ENCODE measurements around the gene ZKSCAN3.
"Not testable (repeated sequence)": the region's sequence is repeated elsewhere in the genome, so short reads cannot be mapped to it uniquely, and the experiment has no call there.

The ZKSCAN3 gene

DNA sequence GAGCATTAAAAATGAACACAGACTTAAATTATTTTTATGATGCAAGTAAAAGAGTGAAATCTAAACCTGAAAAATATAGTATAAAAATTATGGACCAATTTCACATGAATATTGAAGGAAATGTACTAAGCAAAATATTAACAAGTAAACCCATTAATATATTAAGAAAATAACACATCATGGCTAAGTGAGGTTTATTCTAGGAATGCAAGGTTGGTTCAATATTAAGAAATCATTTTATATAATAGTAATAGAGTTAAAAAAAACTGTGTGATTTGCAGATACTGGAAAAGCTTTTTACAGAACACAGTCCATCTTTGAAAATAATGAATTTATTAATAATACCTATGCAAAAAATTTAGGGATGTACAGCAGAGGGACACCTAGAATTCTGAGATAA, 28.9 kb downstream of the ZKSCAN3 start:
- no peak for DNase-seq

DNA sequence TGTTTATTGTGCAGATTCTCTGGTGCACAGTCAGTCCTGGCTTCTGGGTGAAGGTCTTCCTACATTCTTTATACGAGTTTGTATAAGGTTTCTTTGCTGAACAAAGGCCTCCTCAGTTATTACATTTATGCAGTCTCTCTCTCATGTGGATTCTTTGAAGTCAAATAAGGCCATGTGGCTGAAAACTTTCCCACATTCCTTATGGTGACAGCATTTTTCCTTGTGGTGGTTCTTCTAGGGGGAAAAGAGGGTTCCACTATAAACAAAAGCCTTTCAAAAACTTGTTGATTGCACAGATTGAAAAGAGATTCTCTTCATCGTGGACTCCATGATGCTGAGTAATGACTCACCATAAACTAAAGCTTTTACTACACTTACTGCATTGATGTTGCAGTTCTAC, 30.6 kb downstream of the ZKSCAN3 start:
- no peak for DNase-seq

DNA sequence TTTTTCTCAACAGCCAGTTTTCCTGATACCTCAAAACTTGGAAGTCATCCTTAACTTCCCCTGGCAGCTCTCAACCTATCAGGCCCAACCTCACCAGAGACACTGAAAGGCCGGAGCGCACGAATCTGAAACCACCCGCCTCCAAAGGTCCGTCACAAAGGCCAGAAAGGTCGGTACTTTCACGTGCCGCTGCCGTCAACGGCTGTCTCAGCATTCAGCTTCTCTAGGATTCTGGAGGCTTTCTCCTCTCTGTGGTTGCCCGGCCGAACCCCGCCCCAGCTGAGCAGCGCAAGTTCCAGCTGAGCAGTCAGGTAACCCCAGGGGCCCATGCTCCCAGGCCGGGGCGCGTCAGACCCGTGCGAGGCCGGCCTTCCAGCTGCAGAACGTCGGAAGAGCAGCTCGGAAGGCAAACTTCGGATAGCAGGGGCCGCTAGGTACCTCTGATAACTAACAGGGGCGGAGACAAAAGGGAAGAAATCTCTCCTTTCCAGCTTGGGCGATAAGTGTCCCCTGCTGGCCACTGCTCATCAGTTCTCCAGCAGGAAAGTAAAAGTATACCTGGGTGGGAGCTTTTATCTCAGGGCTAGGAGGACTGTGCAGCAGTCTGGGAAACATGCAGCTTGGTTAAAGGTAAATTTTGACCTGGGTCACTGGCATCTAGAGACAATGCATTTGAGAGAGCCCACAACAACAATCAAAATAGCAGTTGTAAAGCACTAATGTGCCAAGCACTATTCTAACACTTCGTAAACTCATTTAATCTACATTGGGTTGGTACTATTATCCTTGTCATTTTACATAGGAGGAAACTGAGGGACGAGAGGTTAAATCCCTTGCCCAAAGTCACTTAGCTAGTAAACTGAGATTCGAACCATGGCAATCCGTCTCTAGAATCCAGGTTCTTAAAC, 33.7 kb downstream of the ZKSCAN3 start:
- DNase-seq = no peak

DNA sequence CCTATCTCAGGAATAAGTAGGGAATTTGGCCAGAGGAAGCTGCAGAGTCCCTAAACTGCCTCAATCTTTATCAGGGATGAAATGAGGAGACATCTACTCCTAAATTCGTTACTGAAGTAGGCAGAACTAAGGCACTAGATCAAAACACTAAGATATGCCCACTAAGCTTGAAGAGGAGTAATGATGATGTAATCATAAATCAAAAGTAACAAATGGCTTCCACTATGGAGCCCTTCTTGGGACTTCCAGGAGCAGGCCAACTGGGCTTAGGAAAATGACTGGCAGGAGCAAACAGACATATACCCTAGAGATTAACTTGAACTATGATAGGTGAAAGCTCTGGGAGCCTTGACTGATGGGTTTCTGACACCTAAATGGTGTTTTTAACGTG, 34.4 kb downstream of the ZKSCAN3 start:
- DNase-seq = no peak

DNA sequence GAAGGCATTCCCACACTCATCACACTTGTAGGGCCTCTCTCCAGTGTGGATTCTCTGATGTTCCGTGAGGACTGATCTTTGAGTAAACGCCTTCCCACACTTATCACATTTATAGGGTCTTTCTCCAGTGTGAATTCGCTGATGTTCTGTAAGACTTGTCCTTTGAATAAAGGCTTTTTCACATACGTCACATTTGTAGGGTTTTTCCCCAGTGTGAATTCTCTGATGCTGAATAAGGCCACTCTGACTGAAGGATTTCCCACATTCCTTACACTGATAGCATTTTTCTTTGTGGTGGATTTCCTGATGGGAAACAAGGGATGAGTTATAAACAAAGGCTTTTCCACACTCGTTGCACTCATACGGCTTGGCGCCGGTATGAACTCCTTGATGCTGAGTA, 40.9 kb downstream of the ZKSCAN3 start:
- DNase-seq = no peak

DNA sequence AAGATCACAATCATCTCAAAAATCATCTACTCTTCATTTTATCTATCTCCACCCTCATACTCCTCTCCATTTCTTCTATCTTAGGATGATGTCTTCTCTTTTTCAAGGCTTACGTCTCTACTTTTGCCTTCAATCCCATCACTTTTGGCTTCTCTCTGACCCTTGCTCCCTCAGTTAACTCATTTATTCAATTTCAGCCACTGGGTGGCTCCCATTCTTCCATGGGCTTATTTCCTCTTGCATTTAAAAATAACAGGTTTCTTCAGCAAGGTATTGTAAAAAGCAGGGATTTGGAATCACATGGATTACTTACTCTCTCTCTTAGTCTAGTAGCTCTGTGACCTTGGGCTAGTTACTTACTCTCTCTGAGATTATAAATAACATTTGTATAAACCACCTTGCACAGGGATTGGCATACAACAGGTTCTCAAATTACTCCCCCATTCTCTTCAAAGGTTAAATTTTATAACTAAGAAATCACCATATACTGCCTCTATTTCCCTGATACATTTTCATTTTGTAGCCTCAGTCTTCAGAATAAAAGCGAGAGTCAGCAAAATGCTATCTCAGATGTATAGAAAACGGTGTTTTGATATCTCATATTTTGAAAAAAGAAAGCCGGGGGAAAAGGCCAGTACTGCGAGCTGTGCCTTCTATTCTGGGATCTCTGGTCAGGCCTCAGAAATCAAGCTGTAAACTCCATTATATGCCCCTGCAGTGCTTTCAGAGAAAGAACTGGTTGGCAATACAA, 44.3 kb downstream of the ZKSCAN3 start:
- no peak for DNase-seq

DNA sequence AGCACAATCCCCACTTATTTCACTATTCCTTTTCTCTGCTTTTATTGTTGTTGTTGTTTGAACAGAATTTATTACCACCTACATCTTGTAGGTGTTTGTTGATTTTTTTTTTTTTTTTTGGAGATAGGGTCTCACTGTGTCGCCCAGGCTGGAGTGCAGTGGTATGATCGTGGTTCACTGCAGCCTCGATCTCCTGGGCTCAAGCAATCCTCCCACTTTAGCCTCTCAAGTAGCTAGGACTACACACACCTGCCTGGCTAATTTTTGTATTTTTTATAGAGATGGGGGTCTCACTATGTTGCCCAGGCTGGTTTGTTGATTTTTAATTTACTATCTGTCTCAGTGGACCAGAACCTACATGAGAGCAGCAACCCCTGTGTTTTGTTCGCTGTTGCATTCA, 46.2 kb downstream of the ZKSCAN3 start:
- no peak for DNase-seq

DNA sequence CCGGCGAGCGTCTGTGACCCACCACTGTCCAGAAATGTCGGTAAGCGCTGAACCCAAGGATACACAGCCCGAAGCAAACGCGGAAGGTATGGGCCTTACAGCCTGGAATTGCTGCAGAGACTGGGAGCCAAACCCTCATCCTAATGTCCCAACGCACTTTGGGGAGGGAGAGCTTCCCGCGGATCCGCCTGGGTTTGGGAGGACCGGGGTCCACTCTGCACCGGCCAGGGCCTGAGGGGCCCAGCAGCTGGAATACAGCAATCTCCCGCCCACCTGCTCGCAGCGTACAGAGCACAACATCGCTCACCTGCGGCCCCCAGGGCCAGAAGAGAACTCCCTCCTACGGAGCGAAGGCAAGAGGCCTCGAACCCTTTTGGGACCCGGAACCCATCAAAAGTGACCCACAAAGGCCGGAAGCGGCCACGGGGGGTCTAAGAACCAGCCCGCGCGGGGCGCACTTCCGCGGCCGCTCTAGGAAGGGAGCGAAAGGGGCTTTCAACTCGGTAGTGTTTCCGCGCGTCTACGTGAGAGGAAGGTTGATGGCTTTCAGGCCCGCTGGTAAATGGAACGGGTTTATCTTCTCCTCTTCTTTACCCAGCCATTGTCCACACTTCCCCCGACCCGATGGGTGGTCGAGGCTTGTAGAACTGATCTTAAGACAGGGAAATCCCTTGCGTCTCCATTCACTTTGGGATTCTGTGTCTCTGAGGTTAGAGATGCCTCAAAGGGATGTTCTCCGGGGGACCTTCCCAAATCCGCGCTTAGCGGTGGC, 49.8 kb downstream of the ZKSCAN3 start, which contains the start of gene ZSCAN12:
Gene ZSCAN12 (minus strand): TSS at position 398 of the 772 bp plus-strand sequence. CDS start 1,342 bp downstream, outside the sequence.
- peak; percentile 77 for DNase-seq

DNA sequence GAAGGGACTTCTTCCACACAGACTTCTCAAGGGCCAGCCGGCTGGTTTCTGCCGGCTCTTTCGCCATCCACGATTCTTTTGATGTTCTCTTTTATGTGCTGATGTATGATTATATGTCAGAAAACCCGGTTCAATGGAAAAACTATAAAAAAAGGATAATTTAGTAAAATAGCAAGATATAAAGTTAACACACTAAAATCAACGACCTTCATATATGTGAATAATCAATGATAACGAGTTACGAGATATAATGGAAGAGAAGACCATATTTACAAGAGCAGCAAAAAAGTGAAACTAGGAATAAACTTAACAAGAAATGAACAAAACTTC, 50.3 kb downstream of the ZKSCAN3 start:
- no peak for DNase-seq

DNA sequence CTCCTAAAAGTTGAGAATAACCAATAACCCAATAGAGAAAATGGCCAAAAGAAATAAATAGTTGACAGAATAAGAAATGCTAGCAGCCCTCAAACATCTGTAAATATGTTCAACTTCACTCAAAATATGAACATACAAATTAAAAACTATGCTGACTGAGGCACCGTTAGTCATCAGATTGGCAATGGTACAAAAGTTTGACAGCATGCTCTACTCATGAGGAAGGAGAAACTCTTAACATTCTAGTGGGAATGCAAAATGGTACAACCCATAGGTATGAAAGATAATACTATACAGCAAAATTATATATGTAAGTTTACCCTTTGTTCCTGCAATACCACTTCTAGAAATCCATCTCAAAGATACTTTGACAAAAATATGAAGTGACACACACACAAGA, 51.4 kb downstream of the ZKSCAN3 start:
- DNase-seq = no peak

DNA sequence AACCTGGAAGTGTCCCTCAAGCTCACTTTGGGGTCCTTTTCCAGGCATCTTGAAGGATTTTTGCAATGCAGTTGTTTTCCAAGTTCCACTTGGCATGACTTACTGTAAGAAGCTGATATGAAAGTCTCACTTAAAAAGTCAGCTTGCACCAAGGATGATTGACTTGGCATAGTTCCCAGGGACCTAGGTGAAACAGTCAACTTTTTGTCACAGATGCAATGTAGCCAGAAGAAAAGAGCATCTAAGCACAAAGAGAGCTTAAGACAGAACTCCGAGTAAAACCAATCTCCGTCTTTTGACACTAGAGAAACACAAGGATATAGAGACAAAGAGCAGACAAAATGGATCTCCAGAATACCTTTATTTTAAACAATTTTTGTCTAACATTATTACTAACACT, 52.5 kb downstream of the ZKSCAN3 start:
- DNase-seq = no peak

DNA sequence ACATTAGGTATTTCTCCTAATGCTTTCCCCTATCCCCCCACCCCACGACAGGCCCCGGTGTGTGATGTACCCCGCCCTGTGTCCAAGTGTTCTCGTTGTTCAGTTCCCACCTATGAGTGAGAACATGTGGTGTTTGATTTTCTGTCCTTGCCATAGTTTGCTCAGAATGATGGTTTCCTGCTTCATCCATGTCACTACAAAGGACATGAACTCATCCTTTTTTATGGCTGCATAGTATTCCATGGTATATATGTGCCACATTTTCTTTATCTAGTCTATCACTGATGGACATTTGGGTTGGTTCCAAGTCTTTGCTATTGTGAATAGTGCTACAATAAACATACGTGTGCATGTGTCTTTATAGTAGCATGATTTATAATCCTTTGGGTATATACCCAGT, 54.2 kb downstream of the ZKSCAN3 start:
- not testable (repeated sequence) for DNase-seq

DNA sequence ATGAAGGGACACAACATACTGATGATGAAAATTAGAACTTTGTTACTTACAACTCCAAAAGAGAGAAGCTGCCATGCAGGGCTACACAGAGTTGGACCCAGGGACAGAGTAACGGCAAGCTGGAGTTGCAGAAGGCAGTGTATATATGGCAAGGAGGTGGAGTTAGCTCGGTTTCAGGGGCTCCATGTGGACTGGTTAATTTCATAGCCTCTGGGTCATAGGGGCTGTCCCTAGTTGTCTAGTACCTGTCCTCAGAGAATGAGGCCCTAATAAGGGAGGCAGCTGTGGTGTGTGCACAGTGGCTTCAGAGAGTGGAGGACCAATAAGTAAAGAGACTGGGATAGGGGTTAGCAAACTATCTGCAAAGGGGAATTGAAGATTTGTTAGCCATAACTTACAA, 57.7 kb downstream of the ZKSCAN3 start:
- DNase-seq = no peak

DNA sequence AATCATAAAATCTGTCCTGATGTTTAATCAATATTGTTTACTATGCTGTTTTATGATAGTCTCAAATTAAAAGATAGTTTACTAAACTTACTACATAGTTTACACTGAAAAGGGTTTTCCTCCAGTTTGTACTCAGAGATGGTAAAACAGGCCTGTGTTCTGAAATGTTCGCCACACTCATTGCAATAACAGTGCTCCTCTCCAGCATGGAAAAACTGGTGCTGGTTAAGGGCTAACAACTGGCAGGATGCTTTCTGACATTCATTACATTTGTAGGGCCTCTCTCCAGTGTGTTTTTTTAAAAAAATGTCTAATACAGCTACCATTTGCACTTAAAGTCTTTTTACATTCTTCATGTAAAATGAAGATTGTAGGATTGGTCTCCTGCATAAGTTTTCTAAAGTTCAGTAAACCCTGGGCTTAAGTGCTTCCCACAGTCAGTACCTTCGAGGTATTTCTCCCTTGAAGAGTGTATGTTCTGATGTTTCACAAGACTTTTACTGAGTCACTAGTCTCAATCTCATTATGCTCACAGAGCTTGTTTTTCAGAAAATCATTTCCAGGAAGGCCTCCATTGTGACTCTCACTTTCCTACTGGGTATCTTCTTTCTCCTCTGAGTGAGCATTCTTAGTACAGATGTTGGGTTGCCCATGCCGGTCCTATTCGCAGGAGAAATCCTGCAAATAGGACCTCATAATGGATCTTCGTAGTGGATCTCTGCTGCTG, 58.5 kb downstream of the ZKSCAN3 start:
- no peak for DNase-seq

DNA sequence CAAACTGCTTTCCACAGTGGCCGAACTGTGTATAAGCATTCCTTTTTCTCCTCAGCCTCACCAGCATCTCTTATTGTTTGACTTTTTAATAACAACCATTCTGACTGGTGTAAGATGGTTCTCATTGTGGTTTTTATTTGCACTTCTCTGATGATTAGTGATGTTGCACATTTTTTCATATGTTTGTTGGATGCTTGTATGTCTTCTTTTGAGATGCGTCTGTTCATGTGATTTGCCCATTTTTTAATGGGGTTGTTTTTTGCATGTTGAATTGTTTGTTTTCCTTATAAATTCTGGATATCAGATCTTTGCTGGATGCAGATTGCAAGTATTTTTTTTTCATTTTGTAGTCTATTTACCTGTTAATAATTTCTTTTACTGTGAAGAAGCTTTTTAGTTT, 61.0 kb downstream of the ZKSCAN3 start:
- no peak for DNase-seq

DNA sequence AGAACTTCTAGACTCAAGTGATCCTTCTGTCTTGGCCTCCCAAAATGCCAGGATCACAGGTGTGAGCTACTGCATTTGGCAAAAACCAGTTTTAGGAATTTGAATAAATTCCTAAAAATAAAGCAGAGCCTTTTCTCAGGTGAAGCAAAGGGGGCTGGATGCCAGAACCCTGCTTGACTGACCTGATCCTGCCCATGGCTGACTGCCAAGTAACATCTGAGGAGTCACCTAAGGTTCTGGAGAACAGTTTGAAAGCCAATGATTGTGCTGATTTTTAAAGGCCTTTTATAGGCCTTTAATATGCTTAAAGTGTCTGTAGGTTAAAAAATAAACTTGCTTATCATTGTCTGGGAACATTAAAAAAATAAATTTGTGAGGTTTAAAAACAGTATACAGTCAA, 63.9 kb downstream of the ZKSCAN3 start:
- DNase-seq = no peak

Data from stimulated activated naive CD4-positive, alpha-beta T cell treated with Interleukin-2 at 50 U/mL for 16 hours (primary cell).